Raji (cell line): ENCODE measurements around the gene GGACT.

Source experiments
- POLR2A ChIP-seq: IDR thresholded peaks from 2 replicates; pipeline ENCODE4 v1.6.1; 2011; ENCODE audit warnings: low read depth, low read length, control low read depth; ENCODE audit not compliant: insufficient read depth

The GGACT gene

GRCh38 chr13:100542826-100543156 is 45.8 kb downstream of the GGACT start:
- no peak for TF ChIP-seq POLR2A

- TF ChIP-seq POLR2A = no peak
Measured at GRCh38 chr13:100541897-100542825, 46.4 kb downstream of the GGACT start.

GRCh38 chr13:100540621-100541020 is 48.0 kb downstream of the GGACT start:
- no peak for TF ChIP-seq POLR2A

- no peak for TF ChIP-seq POLR2A
Measured at GRCh38 chr13:100537951-100538462, 50.6 kb downstream of the GGACT start.

- TF ChIP-seq POLR2A = no peak
Measured at GRCh38 chr13:100537486-100537885, 51.1 kb downstream of the GGACT start.

- TF ChIP-seq POLR2A = no peak
Measured at GRCh38 chr13:100536643-100537180, 51.9 kb downstream of the GGACT start.

GRCh38 chr13:100535426-100536135 is 53.0 kb downstream of the GGACT start:
- no peak for TF ChIP-seq POLR2A

GRCh38 chr13:100534911-100535310 is 53.7 kb downstream of the GGACT start:
- TF ChIP-seq POLR2A = no peak

GRCh38 chr13:100534147-100534843 is 54.3 kb downstream of the GGACT start:
- TF ChIP-seq POLR2A = no peak

- no peak for TF ChIP-seq POLR2A
Measured at GRCh38 chr13:100533588-100534041, 55.0 kb downstream of the GGACT start.

- TF ChIP-seq POLR2A = no peak
Measured at GRCh38 chr13:100532836-100533435, 55.7 kb downstream of the GGACT start.

- no peak for TF ChIP-seq POLR2A
Measured at GRCh38 chr13:100532090-100532766, 56.4 kb downstream of the GGACT start.

- TF ChIP-seq POLR2A = no peak
Measured at GRCh38 chr13:100530671-100531213, 57.8 kb downstream of the GGACT start.
